DMS53 treated with DMSO at 0.1 percent for 48 hours (cell line): Measurements from ENCODE around the gene CGB8.
"Not testable (repeated sequence)": the region's sequence is repeated elsewhere in the genome, so short reads cannot be mapped to it uniquely, and the experiment has no call there.

Source experiments
- DNase-seq: peaks from one replicate; lab custom pipeline; 2025; ENCODE audit not compliant: unreplicated experiment; lab: John Stamatoyannopoulos, UW

Gene CGB8

GRCh38 chr19:49064768-49065611 is 16.1 kb upstream of the CGB8 start, which contains the start of gene NTF4:
Gene NTF4, minus strand, starts transcription at chr19:49064818. Its CDS starts 2,821 bp downstream, at chr19:49061997.
- DNase-seq = no peak

- DNase-seq = no peak
Observed at GRCh38 chr19:49064029-49064629, 15.2 kb upstream of the CGB8 start.

DNA sequence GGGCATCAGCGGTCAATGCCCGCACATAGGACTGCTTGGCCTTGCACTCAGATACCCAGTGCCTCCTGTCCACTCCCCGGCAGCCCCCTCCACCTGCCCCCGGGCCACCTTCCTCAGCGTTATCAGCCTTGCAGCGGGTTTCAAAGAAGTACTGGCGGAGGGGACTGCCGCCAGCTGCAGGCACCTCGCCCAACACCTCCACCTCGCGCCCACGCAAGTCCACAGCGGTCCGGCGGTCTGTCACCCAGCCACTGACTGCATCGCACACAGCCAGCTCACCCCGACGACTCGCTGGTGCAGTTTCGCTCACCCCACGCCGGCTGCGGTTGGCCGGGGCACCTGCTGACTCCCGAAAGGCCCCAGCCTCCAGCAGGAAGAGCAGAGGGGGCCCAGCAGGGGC is 12.5 kb upstream of the CGB8 start:
- no peak for DNase-seq

DNA sequence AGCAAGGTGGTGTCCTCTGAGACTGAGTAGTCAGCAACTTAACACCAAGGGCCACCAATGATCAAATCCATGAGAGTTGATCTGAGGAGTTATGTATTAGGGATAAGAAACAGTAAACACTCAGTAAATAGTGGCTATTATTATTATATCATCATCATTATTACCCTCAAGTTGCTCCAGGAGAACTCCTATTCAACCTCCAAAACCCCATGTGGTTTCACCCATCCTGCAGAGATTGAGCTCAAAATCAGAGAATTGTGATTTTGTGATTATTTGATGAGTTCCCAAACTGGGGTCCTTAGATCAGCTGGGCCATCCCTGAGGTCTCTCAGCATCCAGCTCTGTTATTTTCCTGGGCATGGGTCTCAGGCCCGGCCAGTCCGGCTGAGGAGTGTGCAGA is 12.1 kb upstream of the CGB8 start:
- DNase-seq = no peak

GRCh38 chr19:49059053-49059452 is 10.1 kb upstream of the CGB8 start:
- no peak for DNase-seq

DNA sequence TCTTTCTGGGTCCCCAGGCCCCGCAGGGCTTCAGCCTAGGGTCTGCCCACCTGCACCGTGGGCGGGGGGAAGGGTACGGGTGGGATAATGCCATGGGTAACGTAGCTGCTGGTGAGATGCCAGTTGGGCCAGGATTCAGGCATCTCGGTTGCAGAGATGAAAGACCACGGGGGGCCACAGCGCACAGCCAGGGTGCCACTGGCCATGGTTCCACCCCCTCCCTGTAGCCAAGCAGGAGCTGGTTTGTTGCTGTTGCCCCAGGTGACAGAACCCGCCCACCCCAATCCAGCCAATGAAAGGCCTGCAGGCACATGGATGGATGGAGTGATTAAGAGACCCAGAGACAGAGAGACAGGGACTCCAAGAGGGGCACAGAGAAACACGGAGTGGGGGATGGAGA is 9.7 kb upstream of the CGB8 start:
- DNase-seq = no peak

DNA sequence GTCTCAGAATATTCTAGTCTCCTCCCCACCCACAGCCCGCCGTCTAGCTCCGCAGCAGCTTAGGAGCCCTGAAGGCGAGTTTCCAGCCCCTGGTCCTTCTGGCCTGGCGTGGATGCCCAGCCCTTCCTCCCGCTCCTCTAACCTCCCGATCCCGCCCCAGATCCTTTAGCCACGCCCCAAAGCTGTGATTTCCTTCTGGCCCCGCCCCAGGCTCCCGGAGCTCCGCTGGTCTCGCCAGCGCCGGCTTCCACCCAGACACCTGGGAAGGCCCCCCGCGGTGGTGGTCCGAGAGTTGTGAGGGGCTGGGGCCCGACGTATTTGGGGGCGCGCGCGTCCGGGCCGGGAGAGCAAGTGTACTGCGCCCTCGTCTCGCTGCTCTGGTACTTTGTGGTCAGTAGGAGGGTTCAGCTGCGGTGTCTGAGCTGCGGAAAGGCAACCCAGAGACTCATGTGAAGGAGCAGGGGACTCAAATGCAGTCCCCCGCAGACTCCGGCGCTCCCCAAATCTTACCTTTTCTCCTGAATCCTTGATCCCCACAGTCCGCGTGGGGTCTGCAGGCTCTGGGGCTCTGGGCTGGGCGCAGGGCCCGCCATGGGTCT is 8.8 kb upstream of the CGB8 start, which contains the start of gene CGB7:
Gene CGB7 (minus strand): TSS at position 114 of the 599 bp plus-strand sequence. CDS start 2,374 bp downstream, outside the sequence.
- no peak for DNase-seq

DNA sequence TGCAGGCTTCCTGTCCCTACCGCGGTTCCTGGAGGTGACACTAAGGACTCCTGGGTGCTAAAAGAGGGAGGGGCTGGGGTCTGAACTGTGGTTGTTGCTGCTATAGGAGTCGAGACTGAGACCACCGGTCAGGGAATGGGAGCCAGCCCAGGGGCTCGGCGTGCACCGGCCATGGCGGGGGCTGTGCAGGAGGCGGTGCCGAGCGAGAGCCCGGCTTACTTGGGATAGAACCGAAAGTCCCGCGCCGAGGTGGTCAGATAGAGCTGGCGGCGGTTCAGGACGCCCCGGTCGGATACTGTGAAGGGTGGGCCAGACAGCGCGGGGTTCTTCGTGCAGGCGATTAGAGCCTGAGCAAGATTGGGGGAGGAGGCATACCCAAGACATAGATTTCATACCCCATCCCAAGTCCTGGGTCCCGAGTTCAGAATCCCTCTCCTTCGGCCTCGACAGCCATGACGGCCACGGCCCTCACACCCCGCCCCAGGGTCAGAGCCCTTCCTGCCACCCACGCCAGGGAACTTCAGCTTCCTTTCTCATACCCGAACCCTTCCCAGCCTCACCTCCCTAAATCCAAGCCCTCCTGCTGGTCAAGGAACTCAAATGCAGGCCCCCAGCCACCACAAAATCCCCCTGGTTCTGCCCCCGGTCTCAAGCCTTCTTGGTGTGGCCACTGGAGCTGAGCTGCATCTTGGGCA is 8.1 kb upstream of the CGB8 start:
- DNase-seq = not testable (repeated sequence)

DNA sequence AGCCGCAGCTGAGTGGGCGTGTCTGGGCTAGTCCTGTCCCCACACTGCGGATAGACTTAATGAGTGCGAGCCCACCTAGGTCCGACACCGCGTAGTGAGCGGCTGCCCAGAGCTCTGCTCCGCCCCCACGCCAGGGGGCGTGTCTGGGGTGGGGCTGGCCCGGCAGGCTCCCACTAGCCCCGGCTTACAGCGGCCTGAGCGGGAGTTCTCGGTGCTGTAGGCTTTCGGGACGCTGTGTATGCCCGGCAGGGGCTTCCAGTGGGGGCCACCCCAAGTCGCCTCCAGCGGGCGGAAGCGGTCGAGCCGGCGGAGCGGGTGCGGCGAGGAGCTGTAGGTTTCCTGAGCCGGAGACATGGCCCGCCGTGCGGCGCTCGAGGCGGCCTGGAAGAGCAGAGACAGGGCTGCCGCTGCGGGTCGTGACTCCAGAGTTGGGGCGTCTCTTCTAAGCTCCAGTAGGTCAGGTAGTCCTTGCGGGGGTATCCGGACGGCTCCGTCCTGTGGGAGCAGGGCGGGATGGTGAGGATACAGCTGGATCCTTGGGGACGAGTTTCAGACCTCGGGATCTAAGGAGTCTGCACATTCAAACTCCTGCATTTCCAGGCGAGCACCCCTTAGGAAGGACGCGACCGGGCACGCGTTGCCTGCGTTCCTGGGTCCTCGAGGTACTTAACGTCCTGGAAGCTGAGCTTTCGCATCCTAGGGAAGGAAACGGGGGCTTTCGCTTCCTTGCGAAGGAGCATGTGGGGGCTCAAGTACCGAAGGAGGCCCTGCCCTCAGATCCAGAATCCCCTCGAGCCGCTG is 7.4 kb upstream of the CGB8 start:
- DNase-seq = peak; percentile 46

DNA sequence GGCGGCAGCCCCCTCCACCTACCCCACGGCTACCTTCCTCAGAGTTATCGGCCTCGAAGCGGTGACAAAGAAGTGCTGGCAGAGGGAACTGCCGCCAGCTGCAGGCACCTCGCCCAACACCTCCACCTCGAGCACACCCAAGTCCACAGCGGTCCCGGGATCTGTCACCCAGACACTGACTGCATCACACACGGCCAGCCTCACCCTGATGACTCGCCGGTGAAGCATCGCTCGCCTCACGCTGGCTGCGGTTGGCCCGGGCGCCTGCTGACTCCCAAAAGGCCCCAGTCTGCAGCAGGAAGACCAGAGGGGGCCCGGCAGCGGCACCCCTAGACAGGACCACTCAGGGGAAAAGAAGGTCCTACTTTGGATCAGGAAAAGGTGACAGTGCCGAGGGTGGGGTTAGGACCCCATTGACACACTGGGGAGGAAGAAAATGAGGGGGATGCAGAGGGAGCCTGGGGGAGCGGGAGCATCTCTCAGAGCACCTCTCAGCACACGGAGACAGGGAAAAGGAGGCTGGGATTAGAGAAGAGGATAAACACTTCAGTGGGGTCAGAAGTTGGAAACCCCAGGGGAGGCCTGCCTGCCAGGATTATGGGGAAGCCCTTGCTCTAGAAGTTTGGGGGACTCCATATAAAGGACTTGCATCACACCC is 1.6 kb upstream of the CGB8 start:
- DNase-seq = not testable (repeated sequence)

GRCh38 chr19:49049834-49050233 is 923 bp upstream of the CGB8 start:
- DNase-seq = not testable (repeated sequence)

GRCh38 chr19:49043548-49043947 is 5.4 kb downstream of the CGB8 start, which contains the start of gene CGB5:
Gene CGB5, plus strand, starts transcription at chr19:49043848. Its CDS starts 362 bp downstream, at chr19:49044210.
- not testable (repeated sequence) for DNase-seq

DNA sequence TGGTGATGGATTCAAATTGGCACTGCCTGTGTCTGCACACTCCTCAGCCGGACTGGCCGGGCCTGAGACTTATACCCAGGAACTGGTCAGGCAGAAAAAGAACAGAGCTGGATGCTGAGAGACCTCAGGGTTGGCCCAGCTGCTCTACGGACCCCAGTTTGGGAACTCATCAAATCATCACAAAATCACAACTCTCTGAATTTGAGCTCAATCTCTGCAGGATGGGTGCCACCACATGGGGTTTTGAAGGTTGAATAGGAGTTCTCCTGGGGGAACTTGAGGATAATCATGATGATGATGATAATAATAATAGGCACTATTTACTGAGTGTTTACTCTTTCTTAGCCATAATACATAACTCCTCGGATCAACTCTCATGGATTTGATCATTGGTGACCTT is 6.2 kb downstream of the CGB8 start:
- DNase-seq = not testable (repeated sequence)

GRCh38 chr19:49042177-49042576 is 6.7 kb downstream of the CGB8 start:
- DNase-seq = no peak

DNA sequence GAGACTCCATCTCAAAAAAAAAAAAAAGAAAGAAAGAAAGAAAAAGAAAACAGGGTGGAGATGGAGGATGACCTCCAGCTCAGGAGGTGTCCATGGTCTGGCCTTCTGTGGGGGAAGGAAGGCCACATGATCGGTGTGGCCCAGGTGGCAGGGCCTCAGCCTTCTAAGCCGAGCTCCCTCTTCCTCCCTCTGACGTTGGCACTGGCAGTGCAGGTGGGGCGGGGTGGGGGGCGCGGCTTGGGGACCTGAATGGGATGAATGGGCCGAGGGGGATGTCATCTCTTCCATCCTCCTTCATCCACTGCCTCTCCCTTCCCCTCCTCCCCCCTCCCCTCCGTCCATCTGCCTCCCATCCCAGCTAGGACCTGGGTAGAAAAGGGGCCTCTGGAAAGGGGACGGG is 9.2 kb downstream of the CGB8 start:
- DNase-seq = not testable (repeated sequence)

DNA sequence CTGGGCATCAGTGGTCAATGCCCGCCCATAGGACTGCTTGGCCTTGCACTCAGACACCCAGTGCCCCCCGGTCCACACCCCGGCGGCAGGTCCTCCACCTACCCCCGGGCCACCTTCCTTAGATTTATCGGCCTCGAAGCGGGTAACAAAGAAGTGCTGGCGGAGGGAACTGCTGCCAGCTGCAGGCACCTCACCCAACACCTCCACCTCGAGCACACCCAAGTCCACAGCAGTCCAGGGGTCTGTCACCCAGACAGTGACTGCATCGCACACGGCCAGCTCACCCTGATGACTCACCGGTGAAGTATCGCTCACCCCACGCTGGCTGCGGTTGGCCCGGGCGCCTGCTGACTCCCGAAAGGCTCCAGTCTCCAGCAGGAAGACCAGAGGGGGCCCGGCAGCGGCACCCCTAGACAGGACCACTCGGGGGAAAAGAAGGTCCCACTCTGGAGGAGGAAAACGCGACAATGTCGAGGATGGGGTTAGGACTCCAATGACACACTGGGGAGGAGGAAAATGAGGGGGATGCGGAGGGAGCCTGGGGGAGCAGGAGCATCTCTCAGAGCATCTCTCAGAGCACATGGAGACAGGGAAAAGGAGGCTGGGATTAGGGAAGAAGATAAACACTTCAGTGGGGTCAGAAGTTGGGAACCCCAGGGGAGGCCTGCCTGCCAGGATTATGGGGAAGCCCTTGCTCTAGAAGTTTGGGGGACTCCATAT is 10.2 kb downstream of the CGB8 start:
- DNase-seq = not testable (repeated sequence)

GRCh38 chr19:49038111-49038510 is 10.8 kb downstream of the CGB8 start:
- not testable (repeated sequence) for DNase-seq

GRCh38 chr19:49036815-49037214 is 12.1 kb downstream of the CGB8 start, which contains the start of gene CGB1:
Gene CGB1, minus strand, starts transcription at chr19:49036895. Its CDS starts 184 bp downstream, at chr19:49036711.
- peak; percentile 44 for DNase-seq
